PFSK-1 (cell line): Measurements from ENCODE around the gene XPO6.

Experiments used
- FOXP2 ChIP-seq: optimal IDR thresholded peaks from 2 replicates; pipeline ENCODE3; 2011; ENCODE audit warnings: borderline replicate concordance, control low read depth, inconsistent platforms; ENCODE audit not compliant: insufficient read depth; ENCODE audit errors: extremely low read length, extremely low read depth
- POLR2AphosphoS5 ChIP-seq: IDR thresholded peaks from 2 replicates; pipeline ENCODE4 v1.6.1; 2012; ENCODE audit warnings: low read depth, mild to moderate bottlenecking, control low read depth, low read length, moderate library complexity
- TF ChIP-seq, protein P1 (sequence below), 2 experiments: IDR thresholded peaks; 2 replicates each; pipeline versions ENCODE4 v1.6.1 to v1.8.0; 2011 to 2012; ENCODE audit warnings: low read depth in 2 of 2, low read length in 2 of 2, control low read depth in 1 of 2, inconsistent platforms in 1 of 2, mild to moderate bottlenecking in 1 of 2, moderate library complexity in 1 of 2; ENCODE audit not compliant: insufficient read depth in 1 of 2

GRCh38 chr16:28061352-28062101, 150.2 kb downstream of the XPO6 start:
- TF ChIP-seq, protein P1, sequence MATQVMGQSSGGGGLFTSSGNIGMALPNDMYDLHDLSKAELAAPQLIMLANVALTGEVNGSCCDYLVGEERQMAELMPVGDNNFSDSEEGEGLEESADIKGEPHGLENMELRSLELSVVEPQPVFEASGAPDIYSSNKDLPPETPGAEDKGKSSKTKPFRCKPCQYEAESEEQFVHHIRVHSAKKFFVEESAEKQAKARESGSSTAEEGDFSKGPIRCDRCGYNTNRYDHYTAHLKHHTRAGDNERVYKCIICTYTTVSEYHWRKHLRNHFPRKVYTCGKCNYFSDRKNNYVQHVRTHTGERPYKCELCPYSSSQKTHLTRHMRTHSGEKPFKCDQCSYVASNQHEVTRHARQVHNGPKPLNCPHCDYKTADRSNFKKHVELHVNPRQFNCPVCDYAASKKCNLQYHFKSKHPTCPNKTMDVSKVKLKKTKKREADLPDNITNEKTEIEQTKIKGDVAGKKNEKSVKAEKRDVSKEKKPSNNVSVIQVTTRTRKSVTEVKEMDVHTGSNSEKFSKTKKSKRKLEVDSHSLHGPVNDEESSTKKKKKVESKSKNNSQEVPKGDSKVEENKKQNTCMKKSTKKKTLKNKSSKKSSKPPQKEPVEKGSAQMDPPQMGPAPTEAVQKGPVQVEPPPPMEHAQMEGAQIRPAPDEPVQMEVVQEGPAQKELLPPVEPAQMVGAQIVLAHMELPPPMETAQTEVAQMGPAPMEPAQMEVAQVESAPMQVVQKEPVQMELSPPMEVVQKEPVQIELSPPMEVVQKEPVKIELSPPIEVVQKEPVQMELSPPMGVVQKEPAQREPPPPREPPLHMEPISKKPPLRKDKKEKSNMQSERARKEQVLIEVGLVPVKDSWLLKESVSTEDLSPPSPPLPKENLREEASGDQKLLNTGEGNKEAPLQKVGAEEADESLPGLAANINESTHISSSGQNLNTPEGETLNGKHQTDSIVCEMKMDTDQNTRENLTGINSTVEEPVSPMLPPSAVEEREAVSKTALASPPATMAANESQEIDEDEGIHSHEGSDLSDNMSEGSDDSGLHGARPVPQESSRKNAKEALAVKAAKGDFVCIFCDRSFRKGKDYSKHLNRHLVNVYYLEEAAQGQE (IDR thresholded peaks at IDR 0.05; ENCODE audit: insufficient read depth in 1 of 2, low read depth in 2 of 2, low read length in 2 of 2) = no peak
- TF ChIP-seq POLR2AphosphoS5 (no peak), FOXP2 (no peak)
